ENCODE results near the gene PIP4K2C. TPM values are rescaled to one million over a fixed set of nuclear protein-coding genes. Genes with fewer than 3 reads are reported as not detected.

The PIP4K2C gene
- total and polyA plus RNA-seq, 5 donors from 2014 or later: 24.6 to 38.6 (median 32.1) TPM

DNA sequence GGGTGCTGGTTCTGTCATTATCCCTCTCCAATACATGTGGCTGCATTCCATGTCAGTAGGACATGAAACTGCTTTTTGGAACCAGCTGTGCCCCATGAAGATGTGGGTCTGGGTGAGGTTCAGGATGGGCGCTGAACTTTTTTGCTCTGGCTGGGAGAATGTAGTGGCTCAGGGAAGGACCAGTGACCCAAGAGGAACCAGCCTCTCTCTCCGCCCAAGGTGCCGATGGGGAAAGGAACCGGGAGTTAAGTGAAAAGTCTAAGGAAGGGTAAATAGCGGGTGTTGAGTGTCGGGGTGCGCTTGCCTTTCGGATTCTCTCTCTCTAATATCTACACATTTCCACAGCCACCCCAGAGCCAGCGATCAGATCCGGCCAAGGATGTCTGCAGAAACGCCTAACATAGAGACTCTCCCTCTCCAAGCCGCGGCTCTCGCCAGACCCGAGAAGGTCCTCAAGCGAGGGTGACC, 28.0 kb downstream of the PIP4K2C start:
- H3K4me1 ChIP-seq (ENCODE audit: control insufficient read depth, insufficient read depth, low read length, poor library complexity, severe bottlenecking): peaks cover 26% of the 10 kb centered on the region
- Mint-ChIP-seq H3K4me1 (peaks cover 0 to 31% (median 22%) of the 10 kb centered on the region in 4 donors), H3K9me3 (peaks cover 0 to 6% (median 0%) of the 10 kb centered on the region in 7 donors), H3K4me3 (peak overlapping the region; percentile 24 to 63 (median 62)), H3K27me3 (peaks cover 97% of the 10 kb centered on the region), H3K27ac (no peak overlapping the region), H3K36me3 (no peaks in the 10 kb centered on the region)
- ATAC-seq (ENCODE audit: low read depth in 2 of 2) (no peak), DNase-seq (no peak)
- peaks cover 38% of the 10 kb centered on the region for H3K27me3 ChIP-seq (ENCODE audit: control insufficient read depth, insufficient read depth, low read length)
- H3K4me3 ChIP-seq (ENCODE audit: low read depth, low read length): no peak overlapping the region
- H3K27ac ChIP-seq (ENCODE audit: insufficient read depth, low read length, poor library complexity, severe bottlenecking): no peak overlapping the region
- H3K9me3 ChIP-seq (ENCODE audit: control insufficient read depth in 2 of 2, low read length in 2 of 2): no peaks in the 10 kb centered on the region
- no peaks in the 10 kb centered on the region for H3K36me3 ChIP-seq (ENCODE audit: control insufficient read depth, insufficient read depth, low read length)

DNA sequence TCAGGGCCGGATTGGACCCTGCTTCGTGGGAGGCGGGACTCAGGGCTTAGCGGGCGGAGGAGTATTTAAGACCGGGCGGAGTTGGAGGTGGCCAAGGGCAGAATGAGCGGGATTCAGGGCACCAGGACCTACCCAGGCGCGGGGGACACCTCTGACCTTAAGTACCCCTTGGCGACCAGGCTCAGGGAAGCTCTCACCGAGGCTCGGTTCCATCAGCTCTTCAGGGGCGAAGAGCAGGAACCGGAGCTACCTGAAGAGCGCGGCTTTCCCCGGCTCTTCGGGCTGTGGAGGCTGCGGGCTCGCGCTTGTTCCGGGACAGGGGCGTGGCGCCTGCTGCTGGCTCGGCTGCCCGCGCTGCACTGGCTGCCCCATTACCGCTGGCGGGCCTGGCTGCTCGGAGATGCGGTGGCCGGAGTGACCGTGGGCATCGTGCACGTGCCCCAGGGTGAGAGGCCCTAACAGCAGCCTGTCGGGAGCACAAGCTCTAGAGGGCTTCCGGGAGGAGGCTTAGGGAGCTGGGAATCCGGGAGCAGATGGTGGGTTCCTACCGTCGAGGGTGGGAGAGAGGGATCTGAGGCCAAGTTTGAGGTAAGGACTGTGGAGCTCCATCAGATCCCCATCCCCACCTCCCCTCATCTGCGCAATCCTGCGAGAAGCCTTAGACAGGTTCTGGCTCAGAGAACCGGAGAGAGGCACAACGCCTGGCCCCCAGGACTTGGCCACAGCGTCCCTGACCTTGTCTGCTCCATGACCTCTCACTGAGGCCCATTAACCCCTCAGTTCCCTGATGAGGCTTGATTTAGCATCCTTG, 28.6 kb downstream of the PIP4K2C start:
- H3K27me3 ChIP-seq (ENCODE audit: control insufficient read depth, insufficient read depth, low read length): peaks cover 42% of the 10 kb centered on the region
- DNase-seq (no peak), ATAC-seq (ENCODE audit: low read depth in 2 of 2) (no peak)
- Mint-ChIP-seq H3K9me3 (peaks cover 0 to 6% (median 0%) of the 10 kb centered on the region in 7 donors), H3K27me3 (peaks cover 99% of the 10 kb centered on the region), H3K4me3 (peak overlapping the region; percentile 61 to 86 (median 62)), H3K36me3 (no peaks in the 10 kb centered on the region), H3K4me1 (peaks cover 0 to 34% (median 22%) of the 10 kb centered on the region in 4 donors), H3K27ac (no peak overlapping the region)
- peaks cover 26% of the 10 kb centered on the region for H3K4me1 ChIP-seq (ENCODE audit: control insufficient read depth, insufficient read depth, low read length, poor library complexity, severe bottlenecking)
- H3K27ac ChIP-seq (ENCODE audit: insufficient read depth, low read length, poor library complexity, severe bottlenecking): no peak overlapping the region
- no peak overlapping the region for H3K4me3 ChIP-seq (ENCODE audit: low read depth, low read length)
- no peaks in the 10 kb centered on the region for H3K36me3 ChIP-seq (ENCODE audit: control insufficient read depth, insufficient read depth, low read length)
- no peaks in the 10 kb centered on the region for H3K9me3 ChIP-seq (ENCODE audit: control insufficient read depth in 2 of 2, low read length in 2 of 2)

DNA sequence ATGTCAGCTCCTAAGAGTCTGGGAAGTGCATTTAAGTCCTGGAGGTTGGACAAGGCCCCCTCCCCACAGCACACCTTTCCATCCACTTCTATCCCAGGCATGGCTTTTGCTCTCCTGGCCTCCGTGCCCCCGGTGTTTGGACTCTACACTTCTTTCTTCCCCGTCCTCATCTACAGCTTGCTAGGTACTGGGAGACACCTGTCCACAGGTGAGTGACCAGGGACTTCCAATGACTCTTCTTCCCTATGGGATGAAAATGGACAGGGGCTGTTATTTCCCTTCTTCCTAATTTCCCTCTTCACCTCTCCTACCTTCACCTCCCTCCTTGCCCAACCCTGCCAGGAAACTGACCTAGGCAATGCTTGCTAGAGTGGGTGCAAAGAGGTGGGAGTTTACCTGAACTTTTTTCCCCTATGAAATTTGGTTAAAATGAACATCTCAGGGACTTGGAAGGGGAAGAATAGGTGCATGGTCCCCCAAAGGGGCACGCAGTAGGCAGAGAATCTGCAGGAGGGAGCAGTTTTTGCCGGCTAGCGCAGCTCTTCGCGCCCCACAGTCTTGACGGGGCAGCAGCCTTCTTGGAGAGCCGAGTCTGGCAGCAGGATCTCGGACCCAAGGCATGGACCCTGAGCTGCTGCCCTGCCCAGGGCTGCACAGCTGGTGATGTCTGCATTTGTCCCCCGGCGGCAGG, 29.4 kb downstream of the PIP4K2C start:
- no peak overlapping the region for H3K27ac ChIP-seq (ENCODE audit: insufficient read depth, low read length, poor library complexity, severe bottlenecking)
- Mint-ChIP-seq H3K27ac (no peak overlapping the region), H3K4me3 (peak overlapping the region; percentile 14 to 86 (median 70)), H3K36me3 (no peaks in the 10 kb centered on the region), H3K27me3 (peaks cover 99% of the 10 kb centered on the region), H3K9me3 (peaks cover 0 to 6% (median 0%) of the 10 kb centered on the region in 7 donors), H3K4me1 (peaks cover 0 to 34% (median 22%) of the 10 kb centered on the region in 4 donors)
- ATAC-seq (ENCODE audit: low read depth in 2 of 2) (no peak), DNase-seq (no peak)
- H3K4me1 ChIP-seq (ENCODE audit: control insufficient read depth, insufficient read depth, low read length, poor library complexity, severe bottlenecking): peaks cover 26% of the 10 kb centered on the region
- no peak overlapping the region for H3K4me3 ChIP-seq (ENCODE audit: low read depth, low read length)
- peaks cover 49% of the 10 kb centered on the region for H3K27me3 ChIP-seq (ENCODE audit: control insufficient read depth, insufficient read depth, low read length)
- no peaks in the 10 kb centered on the region for H3K36me3 ChIP-seq (ENCODE audit: control insufficient read depth, insufficient read depth, low read length)
- H3K9me3 ChIP-seq (ENCODE audit: control insufficient read depth in 2 of 2, low read length in 2 of 2): no peaks in the 10 kb centered on the region

DNA sequence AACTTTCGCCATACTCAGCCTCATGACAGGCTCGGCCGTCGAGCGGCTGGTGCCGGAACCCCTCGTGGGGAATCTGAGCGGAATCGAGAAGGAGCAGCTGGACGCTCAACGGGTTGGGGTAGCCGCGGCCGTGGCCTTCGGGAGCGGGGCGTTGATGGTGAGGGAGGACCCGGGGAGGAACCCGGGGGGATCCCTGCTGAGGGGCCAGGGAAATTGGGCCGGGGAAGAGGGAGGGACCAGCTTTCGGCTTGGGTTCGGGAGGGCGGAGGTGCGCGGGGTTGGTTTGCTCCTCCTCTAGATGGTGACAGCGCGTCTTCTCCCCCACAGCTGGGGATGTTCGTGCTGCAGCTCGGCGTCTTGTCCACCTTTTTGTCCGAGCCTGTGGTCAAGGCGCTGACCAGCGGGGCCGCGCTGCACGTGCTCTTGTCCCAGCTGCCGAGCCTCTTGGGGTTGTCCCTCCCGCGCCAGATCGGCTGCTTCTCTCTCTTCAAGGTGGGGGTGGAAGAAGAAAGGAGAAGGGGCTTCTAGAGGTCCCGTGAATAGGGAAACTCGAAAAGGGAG, 30.0 kb downstream of the PIP4K2C start:
- H3K36me3 ChIP-seq (ENCODE audit: control insufficient read depth, insufficient read depth, low read length): no peaks in the 10 kb centered on the region
- H3K27ac ChIP-seq (ENCODE audit: insufficient read depth, low read length, poor library complexity, severe bottlenecking): no peak overlapping the region
- peaks cover 49% of the 10 kb centered on the region for H3K27me3 ChIP-seq (ENCODE audit: control insufficient read depth, insufficient read depth, low read length)
- H3K4me3 ChIP-seq (ENCODE audit: low read depth, low read length): no peak overlapping the region
- H3K4me3 Mint-ChIP-seq: peak overlapping the region; percentile 14 to 86 (median 72)
- peaks cover 0 to 34% (median 22%) of the 10 kb centered on the region in 4 donors for H3K4me1 Mint-ChIP-seq
- no peak for DNase-seq
- H3K36me3 Mint-ChIP-seq: no peaks in the 10 kb centered on the region
- peaks cover 26% of the 10 kb centered on the region for H3K4me1 ChIP-seq (ENCODE audit: control insufficient read depth, insufficient read depth, low read length, poor library complexity, severe bottlenecking)
- ATAC-seq (ENCODE audit: low read depth in 2 of 2): no peak
- H3K27me3 Mint-ChIP-seq: peaks cover 100% of the 10 kb centered on the region
- peaks cover 0 to 8% (median 0%) of the 10 kb centered on the region in 7 donors for H3K9me3 Mint-ChIP-seq
- peak overlapping the region in 1 of 3 donors; percentile 57 for H3K27ac Mint-ChIP-seq
- H3K9me3 ChIP-seq (ENCODE audit: control insufficient read depth in 2 of 2, low read length in 2 of 2): no peaks in the 10 kb centered on the region

DNA sequence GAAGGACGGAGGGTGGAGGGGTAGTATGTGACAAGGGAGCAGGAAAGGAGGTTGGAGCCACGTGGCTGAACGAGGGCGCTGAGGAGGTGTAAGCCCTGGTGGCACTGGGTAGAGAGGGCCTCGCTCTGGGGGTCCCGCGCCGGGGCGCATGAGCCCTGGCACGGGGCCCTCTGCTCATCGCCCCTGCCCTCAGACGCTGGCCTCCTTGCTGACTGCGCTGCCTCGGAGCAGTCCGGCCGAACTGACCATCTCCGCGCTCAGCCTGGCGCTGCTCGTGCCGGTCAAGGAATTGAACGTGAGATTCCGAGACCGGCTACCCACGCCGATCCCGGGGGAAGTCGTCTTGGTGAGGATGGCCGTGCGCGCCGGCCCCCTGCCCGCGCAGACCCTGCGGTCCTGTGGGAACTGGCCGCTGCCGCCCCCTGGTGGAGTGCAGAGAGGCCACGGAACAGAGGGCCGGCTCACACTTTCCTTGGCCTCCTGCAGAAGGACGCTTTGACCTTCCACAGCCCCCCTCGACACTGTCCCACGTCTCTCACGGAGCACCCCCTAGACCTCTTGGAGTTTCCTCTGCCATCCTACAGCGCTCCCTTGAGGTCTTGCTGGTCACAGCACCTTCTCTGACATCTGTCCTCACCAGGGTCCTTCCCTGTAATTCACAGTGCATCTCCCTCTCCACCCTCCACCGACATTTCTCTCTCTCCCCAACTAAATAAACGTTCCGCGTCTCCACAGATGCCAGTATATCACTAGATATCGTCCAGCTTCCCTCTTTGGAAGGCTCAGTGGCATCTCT, 30.7 kb downstream of the PIP4K2C start:
- peak in 2 of 3 donors; percentile 43 to 51 for DNase-seq
- H3K27me3 Mint-ChIP-seq: peaks cover 100% of the 10 kb centered on the region
- H3K27ac ChIP-seq (ENCODE audit: insufficient read depth, low read length, poor library complexity, severe bottlenecking): no peak overlapping the region
- peaks cover 0 to 34% (median 22%) of the 10 kb centered on the region in 4 donors for H3K4me1 Mint-ChIP-seq
- H3K36me3 ChIP-seq (ENCODE audit: control insufficient read depth, insufficient read depth, low read length): no peaks in the 10 kb centered on the region
- no peaks in the 10 kb centered on the region for H3K9me3 ChIP-seq (ENCODE audit: control insufficient read depth in 2 of 2, low read length in 2 of 2)
- no peaks in the 10 kb centered on the region for H3K36me3 Mint-ChIP-seq
- H3K27ac Mint-ChIP-seq: no peak overlapping the region
- H3K9me3 Mint-ChIP-seq: peaks cover 0 to 8% (median 0%) of the 10 kb centered on the region in 7 donors
- no peak overlapping the region for H3K4me3 ChIP-seq (ENCODE audit: low read depth, low read length)
- H3K4me1 ChIP-seq (ENCODE audit: control insufficient read depth, insufficient read depth, low read length, poor library complexity, severe bottlenecking): peaks cover 26% of the 10 kb centered on the region
- H3K27me3 ChIP-seq (ENCODE audit: control insufficient read depth, insufficient read depth, low read length): peaks cover 53% of the 10 kb centered on the region
- ATAC-seq (ENCODE audit: low read depth in 2 of 2): peak; percentile 65 to 66
- peak overlapping the region; percentile 20 to 86 (median 72) for H3K4me3 Mint-ChIP-seq

DNA sequence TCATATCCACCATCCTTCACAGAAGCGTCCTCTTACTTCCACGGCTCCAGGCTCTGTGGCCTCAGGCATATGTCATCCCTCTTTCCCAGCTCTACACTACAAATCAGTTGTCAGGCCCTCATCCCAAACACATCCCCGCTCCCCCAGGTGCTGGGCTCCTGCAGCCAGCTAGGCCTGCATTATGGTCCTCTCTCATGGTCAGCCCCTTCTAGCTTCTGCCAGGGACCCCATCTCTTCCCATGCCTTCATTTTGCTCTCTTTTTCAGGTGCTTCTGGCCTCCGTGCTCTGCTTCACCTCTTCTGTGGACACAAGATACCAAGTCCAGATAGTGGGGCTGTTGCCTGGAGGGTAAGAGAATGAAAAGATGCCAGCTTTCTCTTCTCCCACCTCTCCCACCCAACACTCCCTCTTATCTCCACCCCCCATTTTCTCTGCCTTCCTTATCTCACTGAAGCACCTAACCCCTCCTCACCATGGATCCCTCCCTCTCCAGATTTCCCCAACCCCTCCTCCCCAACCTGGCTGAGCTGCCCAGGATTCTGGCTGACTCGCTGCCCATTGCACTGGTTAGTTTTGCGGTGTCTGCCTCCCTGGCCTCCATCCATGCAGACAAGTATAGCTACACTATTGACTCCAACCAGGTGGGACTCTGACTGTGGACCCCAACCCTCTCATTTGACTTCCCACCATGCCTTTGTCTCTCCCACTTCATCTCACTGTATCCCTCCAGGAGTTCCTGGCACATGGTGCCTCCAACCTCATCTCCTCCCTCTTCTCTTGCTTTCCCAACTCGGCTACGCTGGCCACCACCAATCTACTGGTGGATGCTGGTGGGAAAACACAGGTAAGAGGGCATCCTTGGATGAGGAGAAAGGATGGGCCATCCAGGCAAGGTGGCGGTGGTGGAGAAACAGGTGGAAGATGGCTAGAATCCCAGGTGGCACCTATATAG, 31.6 kb downstream of the PIP4K2C start:
- Mint-ChIP-seq H3K4me3 (peak overlapping the region in 3 of 4 donors; percentile 20 to 86 (median 80)), H3K9me3 (peaks cover 0 to 8% (median 0%) of the 10 kb centered on the region in 7 donors), H3K27ac (no peak overlapping the region)

More for the DNA sequence above, 31.6 kb downstream of the PIP4K2C start:
- Histone ChIP-seq H3K36me3 (ENCODE audit: control insufficient read depth, insufficient read depth, low read length) (no peaks in the 10 kb centered on the region), H3K4me1 (ENCODE audit: control insufficient read depth, insufficient read depth, low read length, poor library complexity, severe bottlenecking) (peaks cover 30% of the 10 kb centered on the region), H3K9me3 (ENCODE audit: control insufficient read depth in 2 of 2, low read length in 2 of 2) (no peaks in the 10 kb centered on the region), H3K27me3 (ENCODE audit: control insufficient read depth, insufficient read depth, low read length) (peaks cover 54% of the 10 kb centered on the region), H3K4me3 (ENCODE audit: low read depth, low read length) (no peak overlapping the region), H3K27ac (ENCODE audit: insufficient read depth, low read length, poor library complexity, severe bottlenecking) (no peak overlapping the region)
- DNase-seq (no peak), ATAC-seq (ENCODE audit: low read depth in 2 of 2) (no peak)
- Mint-ChIP-seq H3K4me1 (peaks cover 0 to 37% (median 24%) of the 10 kb centered on the region in 4 donors), H3K36me3 (no peaks in the 10 kb centered on the region), H3K27me3 (peaks cover 97% of the 10 kb centered on the region)

Data from CD4-positive, CD25-positive, alpha-beta regulatory T cell (primary cell).